NT2/D1 (cell line): Measurements from ENCODE around the gene BRINP1.

Source experiments
- YY1 ChIP-seq: IDR thresholded peaks from 2 replicates; pipeline ENCODE4 v1.6.1; 2011; ENCODE audit not compliant: insufficient read length, insufficient read depth
- ZNF274 ChIP-seq: IDR thresholded peaks from 2 replicates; pipeline ENCODE4 v1.6.1; 2011; ENCODE audit warnings: mild to moderate bottlenecking, low read depth, low read length

- TF ChIP-seq ZNF274 (no peak), YY1 (no peak)
Observed at GRCh38 chr9:119180897-119181296, 188.3 kb downstream of the BRINP1 start.
